NCI-H510A treated with DMSO at 0.1 percent for 48 hours (cell line): Measurements from ENCODE around the gene SLC6A5.

Experiments
- DNase-seq: peaks from one replicate; lab custom pipeline; 2025; lab: John Stamatoyannopoulos, UW

The SLC6A5 gene

DNA sequence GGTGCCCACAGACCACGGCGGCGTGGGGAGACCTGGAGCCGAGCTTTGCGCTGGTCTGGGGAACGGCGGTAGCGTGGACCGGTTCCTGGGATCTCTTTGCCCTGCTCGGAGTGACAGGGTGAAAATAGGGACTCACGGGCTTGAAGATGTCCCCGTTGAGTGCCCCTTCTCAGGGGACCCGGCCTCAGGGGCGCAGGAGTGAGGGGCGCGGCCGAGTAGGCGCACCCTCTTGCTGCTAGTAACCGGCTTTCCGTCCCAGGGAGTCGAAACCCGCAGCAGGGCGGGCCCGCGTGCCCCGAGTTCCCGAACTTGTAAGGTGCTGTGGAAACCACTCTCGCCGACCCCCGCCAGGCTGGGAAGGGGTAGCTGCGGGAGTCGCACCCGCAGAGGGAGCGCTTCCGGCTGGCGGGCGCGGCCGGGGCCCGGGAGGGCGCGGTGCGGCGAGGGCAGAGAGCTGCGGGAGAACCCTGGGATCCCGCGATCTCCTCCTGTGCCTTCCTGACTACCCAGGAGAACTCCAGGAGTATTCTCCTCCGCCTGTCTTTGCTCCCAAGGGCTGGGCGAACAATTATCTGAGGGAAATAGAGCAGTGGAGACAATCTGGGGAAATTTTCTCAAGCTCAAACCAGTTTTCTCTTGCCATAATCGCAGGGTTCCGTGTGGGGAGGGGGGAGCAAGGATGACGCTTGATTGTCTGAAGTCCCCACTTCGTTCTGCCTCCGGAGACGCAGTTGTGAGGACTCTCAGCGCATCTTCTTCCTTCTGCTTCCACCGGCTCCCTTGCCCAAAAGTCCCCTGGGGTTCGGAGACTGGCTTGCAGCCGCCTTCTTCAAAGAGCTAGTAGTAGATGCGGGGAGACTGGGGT is 70.6 kb downstream of the SLC6A5 start:
- no peak for DNase-seq

DNA sequence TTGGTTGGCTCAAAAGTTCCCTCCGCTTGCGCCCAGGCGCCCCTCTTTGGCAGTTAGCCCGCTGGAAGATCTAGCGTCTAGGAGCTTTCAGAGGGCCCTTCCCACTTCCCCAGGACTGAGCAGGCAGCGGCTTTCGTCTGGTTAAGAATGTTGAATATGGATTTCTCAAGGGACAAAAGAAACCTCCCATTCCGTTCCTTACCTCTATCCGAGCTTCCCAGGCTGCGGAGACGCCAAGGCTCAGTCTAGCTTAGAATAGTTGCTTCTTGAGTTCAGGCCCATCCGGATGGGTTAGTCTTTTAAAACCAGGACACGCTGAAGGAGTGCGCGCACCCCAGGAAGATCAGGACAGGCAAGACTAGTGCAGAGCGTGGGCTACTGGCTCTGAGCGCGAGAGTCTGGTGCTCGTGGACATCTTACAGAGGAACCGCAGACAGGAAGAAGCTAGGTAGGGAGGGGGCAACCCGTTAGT is 71.6 kb downstream of the SLC6A5 start:
- DNase-seq = no peak

GRCh38 chr11:20671856-20672546 is 72.6 kb downstream of the SLC6A5 start:
- DNase-seq = peak; percentile 64

GRCh38 chr11:20672575-20672974 is 73.2 kb downstream of the SLC6A5 start:
- peak; percentile 29 for DNase-seq

DNA sequence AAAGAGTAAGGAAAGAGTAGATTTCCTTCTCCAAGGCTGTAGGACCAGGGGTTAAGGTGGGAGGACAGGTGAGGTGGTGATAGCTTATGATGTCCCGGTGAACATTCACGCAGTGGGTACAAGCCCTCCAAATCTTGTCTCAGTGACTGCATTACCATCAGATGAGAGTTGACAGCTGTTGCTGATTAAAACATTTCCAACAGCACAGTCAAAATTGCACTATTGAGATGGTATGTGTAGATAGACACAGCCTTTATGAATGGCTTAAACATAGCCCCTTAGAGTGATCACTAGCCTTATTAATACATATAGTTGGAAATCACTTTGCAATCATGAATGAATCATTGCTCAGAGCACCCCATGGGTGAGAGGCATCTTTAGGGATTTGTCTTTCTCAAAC is 77.2 kb downstream of the SLC6A5 start:
- no peak for DNase-seq

DNA sequence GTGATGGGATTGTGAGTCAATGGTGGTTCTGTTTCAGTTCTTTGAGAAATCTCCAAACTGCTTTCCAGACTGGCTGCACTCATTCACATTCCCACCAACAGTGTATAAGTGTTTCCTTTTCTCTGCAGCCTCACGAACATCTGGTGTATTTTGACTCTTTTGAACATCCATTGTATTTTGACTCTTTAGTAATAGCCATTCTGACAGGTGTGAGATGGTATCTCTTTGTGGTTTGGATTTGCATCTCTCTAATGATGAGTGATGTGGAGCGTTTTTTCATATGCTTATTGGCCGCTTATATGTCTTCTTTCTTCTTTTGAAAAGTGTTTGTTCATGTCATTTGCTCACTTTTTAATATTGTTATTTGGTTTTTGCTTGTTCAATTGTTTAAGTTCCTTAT is 89.4 kb downstream of the SLC6A5 start:
- DNase-seq = no peak

- no peak for DNase-seq
Measured at GRCh38 chr11:20707876-20708275, 108.5 kb downstream of the SLC6A5 start.
